ENCODE results near the gene RAF1.

Gene RAF1

GRCh38 chr3:12585970-12586369 is 77.9 kb downstream of the RAF1 start:
- no peak for TF ChIP-seq CTCF (conservative IDR thresholded peaks at IDR 0.05; ENCODE audit: low read length)
- no peak for DNase-seq (ENCODE audit: low read depth)
- no peak overlapping the region for H3K4me3 ChIP-seq (ENCODE audit: low read length)

GRCh38 chr3:12585181-12585580 is 78.7 kb downstream of the RAF1 start:
- H3K4me3 ChIP-seq (ENCODE audit: low read length), result no peak overlapping the region
- no peak for TF ChIP-seq CTCF (conservative IDR thresholded peaks at IDR 0.05; ENCODE audit: low read length)
- DNase-seq (ENCODE audit: low read depth), result no peak

- DNase-seq (ENCODE audit: low read depth), result no peak
- no peak for TF ChIP-seq CTCF (conservative IDR thresholded peaks at IDR 0.05; ENCODE audit: low read length)
- no peak overlapping the region for H3K4me3 ChIP-seq (ENCODE audit: low read length)
Observed at GRCh38 chr3:12584083-12584482, 79.8 kb downstream of the RAF1 start.

- DNase-seq (ENCODE audit: low read depth), result no peak
- H3K4me3 ChIP-seq (ENCODE audit: low read length), result no peak overlapping the region
- no peak for TF ChIP-seq CTCF (conservative IDR thresholded peaks at IDR 0.05; ENCODE audit: low read length)
Observed at GRCh38 chr3:12583280-12583679, 80.6 kb downstream of the RAF1 start.

- no peak for DNase-seq (ENCODE audit: low read depth)
- TF ChIP-seq CTCF (conservative IDR thresholded peaks at IDR 0.05; ENCODE audit: low read length), result no peak
Observed at GRCh38 chr3:12582730-12583129, 81.2 kb downstream of the RAF1 start.

GRCh38 chr3:12579905-12580304 is 84.0 kb downstream of the RAF1 start:
- no peak for TF ChIP-seq CTCF (conservative IDR thresholded peaks at IDR 0.05; ENCODE audit: low read length)
- H3K4me3 ChIP-seq (ENCODE audit: low read length), result no peak overlapping the region
- peak; percentile 40 for DNase-seq (ENCODE audit: low read depth)

More at GRCh38 chr3:12582730-12583129, 81.2 kb downstream of the RAF1 start:
- no peak overlapping the region for H3K4me3 ChIP-seq (ENCODE audit: low read length)

GRCh38 chr3:12579456-12579855 is 84.5 kb downstream of the RAF1 start:
- no peak for DNase-seq (ENCODE audit: low read depth)
- H3K4me3 ChIP-seq (ENCODE audit: low read length), result no peak overlapping the region
- TF ChIP-seq CTCF (conservative IDR thresholded peaks at IDR 0.05; ENCODE audit: low read length), result no peak

Measured in AG10803 (cell line).